ENCODE results near the gene NFYC.

Gene NFYC

GRCh38 chr1:40684669-40685068 lies 6.8 kb upstream of the NFYC start:
- Histone ChIP-seq H3K27ac (no peak overlapping the region), H3K4me3 (ENCODE audit: low read depth in 1 of 2, low read length in 1 of 2) (no peak overlapping the region), H3K27me3 (no peaks in the 10 kb centered on the region), H3K4me1 (ENCODE audit: control insufficient read depth in 1 of 2, insufficient read depth in 1 of 2, low read depth in 1 of 2, low read length in 1 of 2) (peaks cover 8 to 9% of the 10 kb centered on the region in 2 experiments), H3K36me3 (peaks cover 14% of the 10 kb centered on the region), H3K9me3 (no peaks in the 10 kb centered on the region)
- TF ChIP-seq CTCF (IDR thresholded peaks at IDR 0.05), result no peak

- no peak for TF ChIP-seq CTCF (IDR thresholded peaks at IDR 0.05)
- peaks cover 14% of the 10 kb centered on the region for H3K36me3 ChIP-seq
- H3K27me3 ChIP-seq, result no peaks in the 10 kb centered on the region
- no peak overlapping the region for H3K4me3 ChIP-seq (ENCODE audit: low read depth in 1 of 2, low read length in 1 of 2)
- H3K27ac ChIP-seq, result no peak overlapping the region
- peaks cover 18 to 19% of the 10 kb centered on the region in 2 experiments for H3K4me1 ChIP-seq (ENCODE audit: control insufficient read depth in 1 of 2, insufficient read depth in 1 of 2, low read depth in 1 of 2, low read length in 1 of 2)
- no peaks in the 10 kb centered on the region for H3K9me3 ChIP-seq
These were observed 4.4 kb upstream of the NFYC start for GRCh38 chr1:40687059-40687458.

GRCh38 chr1:40687661-40688060 lies 3.8 kb upstream of the NFYC start:
- Histone ChIP-seq H3K36me3 (peaks cover 14% of the 10 kb centered on the region), H3K27me3 (no peaks in the 10 kb centered on the region), H3K9me3 (no peaks in the 10 kb centered on the region), H3K4me1 (ENCODE audit: control insufficient read depth in 1 of 2, insufficient read depth in 1 of 2, low read depth in 1 of 2, low read length in 1 of 2) (peaks cover 24 to 25% of the 10 kb centered on the region in 2 experiments), H3K4me3 (ENCODE audit: low read depth in 1 of 2, low read length in 1 of 2) (no peak overlapping the region), H3K27ac (no peak overlapping the region)
- no peak for TF ChIP-seq CTCF (IDR thresholded peaks at IDR 0.05)

- Histone ChIP-seq H3K27ac (peak overlapping the region; percentile 98), H3K36me3 (peaks cover 14% of the 10 kb centered on the region), H3K9me3 (no peaks in the 10 kb centered on the region), H3K4me1 (ENCODE audit: control insufficient read depth in 1 of 2, insufficient read depth in 1 of 2, low read depth in 1 of 2, low read length in 1 of 2) (peaks cover 37 to 38% of the 10 kb centered on the region in 2 experiments), H3K4me3 (ENCODE audit: low read depth in 1 of 2, low read length in 1 of 2) (no peak overlapping the region), H3K27me3 (no peaks in the 10 kb centered on the region)
- no peak for TF ChIP-seq CTCF (IDR thresholded peaks at IDR 0.05)
These were observed 1.8 kb upstream of the NFYC start for GRCh38 chr1:40689737-40690136.

- no peak for TF ChIP-seq CTCF (IDR thresholded peaks at IDR 0.05)
- Histone ChIP-seq H3K4me1 (ENCODE audit: control insufficient read depth in 1 of 2, insufficient read depth in 1 of 2, low read depth in 1 of 2, low read length in 1 of 2) (peaks cover 45 to 46% of the 10 kb centered on the region in 2 experiments), H3K27me3 (no peaks in the 10 kb centered on the region), H3K4me3 (ENCODE audit: low read depth in 1 of 2, low read length in 1 of 2) (peak overlapping the region; percentile 90 to 96), H3K36me3 (peaks cover 12% of the 10 kb centered on the region), H3K9me3 (no peaks in the 10 kb centered on the region), H3K27ac (peak overlapping the region; percentile 98)
These were observed 550 bp upstream of the NFYC start for GRCh38 chr1:40690771-40691537.

Measured in neutrophil (primary cell).